HepG2 (cell line): Measurements from ENCODE around the gene TNFSF13. TPM values are rescaled to one million over a fixed set of nuclear protein-coding genes. Genes with fewer than 3 reads are reported as not detected.

ENCODE experiments used
- HNRNPLL ChIP-seq: fragments of 200-400 bp; formaldehyde crosslinking; IDR thresholded peaks from 2 replicates; pipeline ENCODE4 v1.6.1; 2017; ENCODE audit warnings: mild to moderate bottlenecking, low read depth, low read length; ENCODE audit not compliant: poor library complexity, severe bottlenecking
- HOXA5 ChIP-seq: sonication (generic); formaldehyde crosslinking; IDR thresholded peaks from 2 replicates; pipeline ENCODE4 v1.4.0; 2020; ENCODE audit warnings: missing genetic modification reagents
- MAF1 ChIP-seq: sonication (generic); formaldehyde crosslinking; IDR thresholded peaks from 2 replicates; pipeline ENCODE4 v1.5.0; 2020; ENCODE audit warnings: missing genetic modification reagents, borderline replicate concordance
- MAZ ChIP-seq, 2 experiments: sonication (generic) in 1 of 2; formaldehyde crosslinking in 1 of 2; IDR thresholded peaks; 2 replicates each; pipeline versions ENCODE4 v1.5.0 to v1.6.1; 2012 to 2020; ENCODE audit warnings: low read depth in 2 of 2, mild to moderate bottlenecking in 2 of 2, borderline replicate concordance in 1 of 2, improper control_type of control experiment in 1 of 2, low read length in 1 of 2, missing genetic modification reagents in 1 of 2, moderate library complexity in 1 of 2
- MXD4 ChIP-seq: IDR thresholded peaks from 2 replicates; pipeline ENCODE4 v1.6.1; 2016; ENCODE audit warnings: mild to moderate bottlenecking, missing biosample characterization, missing genetic modification reagents
- RARG ChIP-seq: sonication (generic); formaldehyde crosslinking; IDR thresholded peaks from 2 replicates; pipeline ENCODE4 v1.4.0; 2020; ENCODE audit warnings: low read depth, mild to moderate bottlenecking, missing genetic modification reagents
- RBFOX2 ChIP-seq: fragments of 200-400 bp; formaldehyde crosslinking; IDR thresholded peaks from 2 replicates; pipeline ENCODE4 v1.6.1; 2017; ENCODE audit warnings: low read depth, mild to moderate bottlenecking, low read length
- REST ChIP-seq, 2 experiments: IDR thresholded peaks; 2 replicates each; pipeline ENCODE4 v1.6.1; 2011 to 2012; ENCODE audit warnings: low read length in 2 of 2, borderline replicate concordance in 1 of 2, low read depth in 1 of 2, mild to moderate bottlenecking in 1 of 2, moderate library complexity in 1 of 2
- SRSF1 ChIP-seq: fragments of 200-400 bp; formaldehyde crosslinking; optimal IDR thresholded peaks from 2 replicates; pipeline ENCODE3; 2017; ENCODE audit warnings: mild to moderate bottlenecking, low read depth, low read length, moderate library complexity
- TEAD3 ChIP-seq: optimal IDR thresholded peaks from 2 replicates; pipeline ENCODE3; 2016; ENCODE audit warnings: borderline replicate concordance
- ZEB1 ChIP-seq: IDR thresholded peaks from 2 replicates; pipeline ENCODE4 v1.6.1; 2012; ENCODE audit warnings: mild to moderate bottlenecking, low read depth, inconsistent platforms; ENCODE audit not compliant: insufficient replicate concordance
- ZFP1 ChIP-seq: IDR thresholded peaks from 2 replicates; pipeline ENCODE4 v1.6.1; 2016
- ZIK1 ChIP-seq: sonication (generic); formaldehyde crosslinking; IDR thresholded peaks from 2 replicates; pipeline ENCODE4 v1.5.0; 2020; ENCODE audit warnings: mild to moderate bottlenecking, low read depth, missing genetic modification reagents, borderline replicate concordance
- ZNF335 ChIP-seq: sonication (generic); formaldehyde crosslinking; IDR thresholded peaks from 2 replicates; pipeline ENCODE4 v1.4.0; 2020; ENCODE audit warnings: missing genetic modification reagents
- ZNF446 ChIP-seq: sonication (generic); formaldehyde crosslinking; IDR thresholded peaks from 2 replicates; pipeline ENCODE4 v1.5.0; 2020; ENCODE audit warnings: mild to moderate bottlenecking, missing genetic modification reagents
- polyA plus RNA-seq, 8 experiments: library from polyadenylated mRNA; depleted of rRNA in 3 of 8; stranded (reverse) in 7 of 8; unstranded in 1 of 8; fragments of >200 nt; fragmentation: Illumina TruSeq in 4 of 8; extraction: Trizol in 4 of 8; gene quantifications; 2 replicates each; pipeline versions ENCODE4 v1.2.1 to v1.2.3, GENCODE V29; 2011 to 2016; ENCODE audit warnings: low read depth in 4 of 8, missing spikeins in 1 of 8, mixed read lengths in 1 of 8; ENCODE audit not compliant: insufficient read depth in 1 of 8
- total RNA-seq, 5 experiments: library from RNA; depleted of rRNA; stranded (reverse); fragments of >200 nt; fragmentation: Illumina TruSeq; extraction: Trizol; gene quantifications; 2 replicates each; pipeline ENCODE4 v1.2.3, GENCODE V29; 2016; ENCODE audit warnings: low read depth in 1 of 5
- TF ChIP-seq, protein P1 (sequence below): sonication (generic); formaldehyde crosslinking; IDR thresholded peaks from 2 replicates; pipeline ENCODE4 v1.4.0; 2020; ENCODE audit warnings: mild to moderate bottlenecking, low read depth, missing genetic modification reagents
- TF ChIP-seq, protein P2 (sequence below), 2 experiments: sonication (generic) in 1 of 2; formaldehyde crosslinking in 1 of 2; IDR thresholded peaks; 2 replicates each; pipeline versions ENCODE4 v1.6.1 to v1.9.0; 2014 to 2022; ENCODE audit warnings: antibody characterized with exemption in 1 of 2, borderline replicate concordance in 1 of 2, inconsistent platforms in 1 of 2, low read depth in 1 of 2, missing genetic modification reagents in 1 of 2

The TNFSF13 gene
- total and polyA plus RNA-seq, 2 of the 13 experiments (the other 11 are each of a cell fraction or from before 2014, with no cell fraction given) = 2.5 to 3.3 TPM

GRCh38 chr17:7561589-7562207, 3.1 kb downstream of the TNFSF13 start, which contains the start of gene SENP3 (continued):
- TF ChIP-seq RBFOX2 (peak; percentile 84), MAZ (IDR thresholded peaks at IDR 0.05; ENCODE audit: borderline replicate concordance, low read depth, low read length) (peak; percentile 77; the same call in 1 of the 2 replicates), MAZ (CRISPR knock-in tag; IDR thresholded peaks at IDR 0.05; ENCODE audit: low read depth) (peak; percentile 79), HOXA5 (peak; percentile 27; the same call in 1 of the 2 replicates), TEAD3 (CRISPR knock-in tag) (no peak), REST (IDR thresholded peaks at IDR 0.05; ENCODE audit: borderline replicate concordance in 1 of 2, low read depth in 1 of 2, low read length in 2 of 2) (no peak), ZNF446 (CRISPR knock-in tag) (no peak), ZEB1 (no peak), MAF1 (CRISPR knock-in tag) (0 out of 2 replicates have a peak, but pooled peaks have one; percentile 55), ZNF335 (CRISPR knock-in tag) (no peak), RARG (no peak), ZIK1 (CRISPR knock-in tag) (0 out of 2 replicates have a peak, but pooled peaks have one; percentile 70), ZFP1 (CRISPR knock-in tag) (no peak), SRSF1 (no peak), HNRNPLL (peak; percentile 22), MXD4 (CRISPR knock-in tag) (peak; percentile 76; the same call in 1 of the 2 replicates)
- TF ChIP-seq, protein P1, sequence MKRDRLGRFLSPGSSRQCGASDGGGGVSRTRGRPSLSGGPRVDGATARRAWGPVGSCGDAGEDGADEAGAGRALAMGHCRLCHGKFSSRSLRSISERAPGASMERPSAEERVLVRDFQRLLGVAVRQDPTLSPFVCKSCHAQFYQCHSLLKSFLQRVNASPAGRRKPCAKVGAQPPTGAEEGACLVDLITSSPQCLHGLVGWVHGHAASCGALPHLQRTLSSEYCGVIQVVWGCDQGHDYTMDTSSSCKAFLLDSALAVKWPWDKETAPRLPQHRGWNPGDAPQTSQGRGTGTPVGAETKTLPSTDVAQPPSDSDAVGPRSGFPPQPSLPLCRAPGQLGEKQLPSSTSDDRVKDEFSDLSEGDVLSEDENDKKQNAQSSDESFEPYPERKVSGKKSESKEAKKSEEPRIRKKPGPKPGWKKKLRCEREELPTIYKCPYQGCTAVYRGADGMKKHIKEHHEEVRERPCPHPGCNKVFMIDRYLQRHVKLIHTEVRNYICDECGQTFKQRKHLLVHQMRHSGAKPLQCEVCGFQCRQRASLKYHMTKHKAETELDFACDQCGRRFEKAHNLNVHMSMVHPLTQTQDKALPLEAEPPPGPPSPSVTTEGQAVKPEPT (CRISPR knock-in tag) = 0 out of 2 replicates have a peak, but pooled peaks have one; percentile 33
- TF ChIP-seq, protein P2, sequence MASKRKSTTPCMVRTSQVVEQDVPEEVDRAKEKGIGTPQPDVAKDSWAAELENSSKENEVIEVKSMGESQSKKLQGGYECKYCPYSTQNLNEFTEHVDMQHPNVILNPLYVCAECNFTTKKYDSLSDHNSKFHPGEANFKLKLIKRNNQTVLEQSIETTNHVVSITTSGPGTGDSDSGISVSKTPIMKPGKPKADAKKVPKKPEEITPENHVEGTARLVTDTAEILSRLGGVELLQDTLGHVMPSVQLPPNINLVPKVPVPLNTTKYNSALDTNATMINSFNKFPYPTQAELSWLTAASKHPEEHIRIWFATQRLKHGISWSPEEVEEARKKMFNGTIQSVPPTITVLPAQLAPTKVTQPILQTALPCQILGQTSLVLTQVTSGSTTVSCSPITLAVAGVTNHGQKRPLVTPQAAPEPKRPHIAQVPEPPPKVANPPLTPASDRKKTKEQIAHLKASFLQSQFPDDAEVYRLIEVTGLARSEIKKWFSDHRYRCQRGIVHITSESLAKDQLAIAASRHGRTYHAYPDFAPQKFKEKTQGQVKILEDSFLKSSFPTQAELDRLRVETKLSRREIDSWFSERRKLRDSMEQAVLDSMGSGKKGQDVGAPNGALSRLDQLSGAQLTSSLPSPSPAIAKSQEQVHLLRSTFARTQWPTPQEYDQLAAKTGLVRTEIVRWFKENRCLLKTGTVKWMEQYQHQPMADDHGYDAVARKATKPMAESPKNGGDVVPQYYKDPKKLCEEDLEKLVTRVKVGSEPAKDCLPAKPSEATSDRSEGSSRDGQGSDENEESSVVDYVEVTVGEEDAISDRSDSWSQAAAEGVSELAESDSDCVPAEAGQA (IDR thresholded peaks at IDR 0.05; ENCODE audit: low read depth) = peak; percentile 65
- TF ChIP-seq, protein P2 (CRISPR knock-in tag; IDR thresholded peaks at IDR 0.05; ENCODE audit: borderline replicate concordance) = no peak
